GM12878 (cell line): ENCODE data around the gene IMMP2L. TPM values are rescaled to one million over a fixed set of nuclear protein-coding genes. Genes with fewer than 3 reads are reported as not detected.

Source experiments
- ATAC-seq: fragments of 200-7000 bp; cut with Tn5 transposase; 3 replicates; pipeline ENCODE4 v1.9.1; 2020; ENCODE audit warnings: mild to moderate bottlenecking, moderate library complexity
- BruUV-seq: library from RNA; stranded (reverse); fragments of 400-500 nt; replicated peaks from 2 replicates; lab custom pipeline; 2021; lab: Mats Ljungman, UMichigan
- CTCF ChIA-PET: fragments of 300-600 bp; sonication (Branson Sonifier 250); formaldehyde crosslinking; extraction: SDS; loops from one replicate; lab custom pipeline; 2021; ENCODE audit warnings: inconsistent platforms; lab: Yijun Ruan, JAX
- POLR2A ChIA-PET: fragments of 350-600 bp; formaldehyde crosslinking; extraction: SDS; loops from one replicate; lab custom pipeline; 2021; ENCODE audit warnings: inconsistent platforms; lab: Charles Lee
- RAD21 ChIA-PET: fragments of 300-600 bp; sonication (Branson Sonifier 250); formaldehyde crosslinking; loops from one replicate; lab custom pipeline; 2023; ENCODE audit warnings: antibody characterized with exemption; ENCODE audit not compliant: unreplicated experiment; lab: Charles Lee
- SMC1A ChIA-PET: fragments of 300-600 bp; sonication (Branson Sonifier 250); formaldehyde crosslinking; loops from one replicate; lab custom pipeline; 2023; ENCODE audit not compliant: unreplicated experiment, uncharacterized antibody; lab: Charles Lee
- DNase-seq: peaks from one replicate; pipeline ENCODE4 v3.0.0-alpha.2; 2011; ENCODE audit warnings: low read depth, low spot score
- FAIRE-seq: peaks from 3 replicates; lab custom pipeline; 2011; peaks lifted over from hg19 to GRCh38; lab: Jason Lieb, UNC
- H2AFZ ChIP-seq: 2 replicates; pipeline ENCODE4 v1.6.0; 2011; ENCODE audit warnings: low read depth, low read length, control low read depth; ENCODE audit not compliant: control insufficient read depth
- H3K27ac ChIP-seq: 2 replicates; pipeline ENCODE4 v1.5.1; 2011; ENCODE audit warnings: control low read depth; ENCODE audit not compliant: control insufficient read depth, insufficient read depth
- H3K27me3 ChIP-seq, 2 experiments: replicated peaks in 1 of 2; 2 replicates each; pipeline versions ENCODE4 v1.6.0 to v1.6.1; 2011; ENCODE audit warnings: low read length in 1 of 2; ENCODE audit not compliant: control insufficient read depth in 2 of 2, insufficient read depth in 2 of 2
- H3K36me3 ChIP-seq, 2 experiments: 2 replicates each; pipeline ENCODE4 v1.5.1; 2011; ENCODE audit warnings: low read length in 1 of 2; ENCODE audit not compliant: control insufficient read depth in 2 of 2, insufficient read depth in 2 of 2
- H3K4me1 ChIP-seq: 2 replicates; pipeline ENCODE4 v1.6.1; 2011; ENCODE audit warnings: mild to moderate bottlenecking, low read length, moderate library complexity, mixed read lengths; ENCODE audit not compliant: control insufficient read depth, insufficient read depth
- H3K4me2 ChIP-seq: 2 replicates; pipeline ENCODE4 v1.6.0; 2011; ENCODE audit warnings: control low read depth; ENCODE audit not compliant: control insufficient read depth, insufficient read depth
- H3K4me3 ChIP-seq: fragments of 200-600 bp; sonication (generic); 2 replicates; pipeline ENCODE4 v1.5.1; 2016
- H3K79me2 ChIP-seq: 2 replicates; pipeline ENCODE4 v1.6.0; 2011; ENCODE audit warnings: low read length; ENCODE audit not compliant: control insufficient read depth, insufficient read depth
- H3K9ac ChIP-seq: 2 replicates; pipeline ENCODE4 v1.8.0; 2011; ENCODE audit warnings: low read length, control low read depth, mixed read lengths; ENCODE audit not compliant: control insufficient read depth, insufficient read depth
- H3K9me3 ChIP-seq: replicated peaks from 3 replicates; pipeline ENCODE4 v1.5.1; 2011; ENCODE audit warnings: mild to moderate bottlenecking, low read length; ENCODE audit not compliant: control insufficient read depth, insufficient read depth
- H4K20me1 ChIP-seq: 2 replicates; pipeline ENCODE4 v1.6.0; 2011; ENCODE audit not compliant: control insufficient read depth, insufficient read depth
- CBFB ChIP-seq: IDR thresholded peaks from 2 replicates; pipeline ENCODE4 v1.6.1; 2016; ENCODE audit warnings: antibody characterized with exemption, low read depth
- KLF5 ChIP-seq: fragments of 450-650 bp; IDR thresholded peaks from 2 replicates; pipeline ENCODE4 v1.6.1; 2014; ENCODE audit warnings: mild to moderate bottlenecking; ENCODE audit not compliant: partially characterized antibody
- PAX5 ChIP-seq: IDR thresholded peaks from 2 replicates; pipeline ENCODE4 v1.6.1; 2011; ENCODE audit warnings: low read depth, low read length, borderline replicate concordance
- TCF7 ChIP-seq: IDR thresholded peaks from 2 replicates; pipeline ENCODE4 v1.6.1; 2014; ENCODE audit warnings: antibody characterized with exemption, borderline replicate concordance
- WGBS: methylation state at CpG from one replicate; pipeline ENCODE4 v1.1.6; 2016; ENCODE audit warnings: low lambda C conversion rate; ENCODE audit not compliant: insufficient replicate concordance, insufficient coverage; ENCODE audit errors: missing lambda C conversion rate; 5-methylcytosine and 5-hydroxymethylcytosine counted together
- in situ Hi-C: fragments of 300-500 bp; cut with MboI; formaldehyde crosslinking; loops from 9 replicates; pipeline ENCODE4 v1.14.3; 2018; ENCODE audit warnings: mixed read lengths
- intact Hi-C: fragments of 100-400 bp; cut with micrococcal nuclease; formaldehyde crosslinking; loops from one replicate; pipeline ENCODE4 v1.14.2; 2022; ENCODE audit not compliant: unreplicated experiment
- polyA plus RNA-seq, 11 experiments: library from polyadenylated mRNA; depleted of rRNA in 4 of 11; unstranded in 6 of 11; stranded (reverse) in 5 of 11; fragments of >200 nt; fragmentation: Nextera tagmentation in 4 of 11; fragmentation: Illumina TruSeq in 1 of 11; extraction: Ambion mirVana in 4 of 11; extraction: Trizol in 1 of 11; gene quantifications; 1 replicate in 1 of 11; 2 replicates in 10 of 11; pipeline versions ENCODE4 v1.2.1 to v1.2.3, GENCODE V29; 2011 to 2016; ENCODE audit warnings: inconsistent platforms in 2 of 11, missing spikeins in 2 of 11, low read depth in 1 of 11
- total RNA-seq, 4 experiments: library from RNA; depleted of rRNA in 3 of 4; stranded (reverse); fragments of >200 nt in 3 of 4; fragmentation: Illumina TruSeq in 1 of 4; extraction: Trizol in 1 of 4; gene quantifications; 2 replicates each; pipeline versions ENCODE4 v1.2.1 to v1.2.3, GENCODE V29; 2013 to 2021
- TF ChIP-seq, protein P1 (sequence below): fragments of 150-350 bp; IDR thresholded peaks from 2 replicates; pipeline ENCODE4 v1.6.1; 2014; ENCODE audit warnings: mild to moderate bottlenecking, low read depth, low read length
- TF ChIP-seq, protein P2 (sequence below): fragments of 450-650 bp; IDR thresholded peaks from 2 replicates; pipeline ENCODE4 v1.6.1; 2016; ENCODE audit warnings: mild to moderate bottlenecking
- TF ChIP-seq, protein P3 (sequence below): IDR thresholded peaks from 2 replicates; pipeline ENCODE4 v1.6.1; 2012; ENCODE audit warnings: low read depth, low read length, improper control_type of control experiment

The IMMP2L gene
- total and polyA plus RNA-seq, 10 of the 15 experiments (the other 5 are each of a cell fraction or from before 2014, with no cell fraction given), result 12.6 to 46.3 (median 19.6) TPM

DNA sequence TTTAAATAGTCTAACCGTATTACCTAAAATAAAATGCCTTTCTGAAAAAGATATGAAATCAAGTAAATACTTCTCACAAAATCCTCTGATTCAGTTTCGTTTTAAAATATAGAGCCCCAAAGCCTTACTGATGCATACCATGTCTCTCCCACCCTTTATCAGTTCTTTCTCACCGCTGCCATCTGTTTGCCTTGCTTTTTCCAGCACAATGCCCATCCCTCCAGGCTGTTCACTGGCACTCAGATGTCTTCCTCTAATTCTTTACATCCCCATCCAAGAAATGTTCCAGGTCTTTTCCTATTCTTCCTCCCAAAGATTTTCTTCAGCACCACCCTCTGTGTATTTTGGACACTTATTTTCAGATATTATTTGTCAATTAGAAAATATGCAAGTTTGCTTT, 587.9 kb downstream of the IMMP2L start:
- ATAC-seq (no peak), FAIRE-seq (no peak)
- CTCF ChIA-PET, result no interaction called here

More for the DNA sequence above, 587.9 kb downstream of the IMMP2L start:
- H4K20me1 ChIP-seq, result no peaks in the 10 kb centered on the region
- no TSS peak for BruUV-seq
- H2AFZ ChIP-seq, result no peak overlapping the region
- no peaks in the 10 kb centered on the region for H3K9me3 ChIP-seq
- in situ Hi-C loops (no loop called here), intact Hi-C loops (no loop called here)
- no peak overlapping the region for H3K4me2 ChIP-seq
- no peak overlapping the region for H3K4me3 ChIP-seq
- no peak for DNase-seq
- TF ChIP-seq KLF5 (no peak), CBFB (no peak), PAX5 (no peak), TCF7 (no peak)
- TF ChIP-seq, protein P1, sequence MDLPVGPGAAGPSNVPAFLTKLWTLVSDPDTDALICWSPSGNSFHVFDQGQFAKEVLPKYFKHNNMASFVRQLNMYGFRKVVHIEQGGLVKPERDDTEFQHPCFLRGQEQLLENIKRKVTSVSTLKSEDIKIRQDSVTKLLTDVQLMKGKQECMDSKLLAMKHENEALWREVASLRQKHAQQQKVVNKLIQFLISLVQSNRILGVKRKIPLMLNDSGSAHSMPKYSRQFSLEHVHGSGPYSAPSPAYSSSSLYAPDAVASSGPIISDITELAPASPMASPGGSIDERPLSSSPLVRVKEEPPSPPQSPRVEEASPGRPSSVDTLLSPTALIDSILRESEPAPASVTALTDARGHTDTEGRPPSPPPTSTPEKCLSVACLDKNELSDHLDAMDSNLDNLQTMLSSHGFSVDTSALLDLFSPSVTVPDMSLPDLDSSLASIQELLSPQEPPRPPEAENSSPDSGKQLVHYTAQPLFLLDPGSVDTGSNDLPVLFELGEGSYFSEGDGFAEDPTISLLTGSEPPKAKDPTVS, result no peak
- TF ChIP-seq, protein P2, sequence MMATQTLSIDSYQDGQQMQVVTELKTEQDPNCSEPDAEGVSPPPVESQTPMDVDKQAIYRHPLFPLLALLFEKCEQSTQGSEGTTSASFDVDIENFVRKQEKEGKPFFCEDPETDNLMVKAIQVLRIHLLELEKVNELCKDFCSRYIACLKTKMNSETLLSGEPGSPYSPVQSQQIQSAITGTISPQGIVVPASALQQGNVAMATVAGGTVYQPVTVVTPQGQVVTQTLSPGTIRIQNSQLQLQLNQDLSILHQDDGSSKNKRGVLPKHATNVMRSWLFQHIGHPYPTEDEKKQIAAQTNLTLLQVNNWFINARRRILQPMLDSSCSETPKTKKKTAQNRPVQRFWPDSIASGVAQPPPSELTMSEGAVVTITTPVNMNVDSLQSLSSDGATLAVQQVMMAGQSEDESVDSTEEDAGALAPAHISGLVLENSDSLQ, result no peak
- TF ChIP-seq, protein P3, sequence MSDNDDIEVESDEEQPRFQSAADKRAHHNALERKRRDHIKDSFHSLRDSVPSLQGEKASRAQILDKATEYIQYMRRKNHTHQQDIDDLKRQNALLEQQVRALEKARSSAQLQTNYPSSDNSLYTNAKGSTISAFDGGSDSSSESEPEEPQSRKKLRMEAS, result no peak
- no peak overlapping the region for H3K9ac ChIP-seq
- H3K4me1 ChIP-seq, result no peaks in the 10 kb centered on the region
- WGBS, result 48% methylated on average over 3 of the region's 3 CpGs
- no peak overlapping the region for H3K27ac ChIP-seq
- H3K36me3 ChIP-seq, result no peaks in the 10 kb centered on the region
- ChIA-PET SMC1A (no interaction called here), RAD21 (no interaction called here), POLR2A (no interaction called here)
- H3K27me3 ChIP-seq, result no peaks in the 10 kb centered on the region
- H3K79me2 ChIP-seq, result no peaks in the 10 kb centered on the region
